Neural progenitor cell (in vitro differentiated cells): ENCODE data around the gene ACOXL.

ENCODE experiments used
- CTCF ChIP-seq: fragments of 200-600 bp; sonication (generic); IDR thresholded peaks from 2 replicates; pipeline ENCODE4 v1.5.1; 2017; ENCODE audit warnings: antibody characterized with exemption, mild to moderate bottlenecking
- EZH2 ChIP-seq: fragments of 200-600 bp; sonication (generic); IDR thresholded peaks from 2 replicates; pipeline ENCODE4 v1.6.1; 2017; ENCODE audit warnings: antibody characterized with exemption, mild to moderate bottlenecking, moderate library complexity
- EZH2phosphoT487 ChIP-seq: fragments of 200-600 bp; sonication (generic); IDR thresholded peaks from 2 replicates; pipeline ENCODE4 v1.6.1; 2017; ENCODE audit warnings: antibody characterized with exemption

GRCh38 chr2:111139637-111140317 lies 407.4 kb downstream of the ACOXL start:
- TF ChIP-seq CTCF (no peak), EZH2 (no peak), EZH2phosphoT487 (no peak)
